CD4-positive, alpha-beta T cell (primary cell): ENCODE data around the gene INPP5D. TPM values are rescaled to one million over a fixed set of nuclear protein-coding genes. Genes with fewer than 3 reads are reported as not detected.

Source experiments
- ATAC-seq: fragments of 200-7000 bp; cut with Tn5 transposase; one replicate; pipeline ENCODE4 v1.10.0; 2022; ENCODE audit warnings: mild to moderate bottlenecking; ENCODE audit not compliant: poor library complexity
- CTCF ChIA-PET: fragments of 350-600 bp; sonication (Branson Sonifier 250); formaldehyde crosslinking; loops from one replicate; lab custom pipeline; 2021; ENCODE audit warnings: antibody characterized with exemption, inconsistent platforms; lab: Charles Lee
- POLR2A ChIA-PET: fragments of 350-600 bp; sonication (Branson Sonifier 250); formaldehyde crosslinking; loops from one replicate; lab custom pipeline; 2021; ENCODE audit warnings: antibody characterized with exemption, inconsistent platforms; lab: Charles Lee
- DNase-seq, 14 experiments: peaks; one replicate each; pipeline ENCODE4 v3.0.0-alpha.2; 2013 to 2020; ENCODE audit warnings: mixed read lengths in 2 of 14
- H3K27ac ChIP-seq, 2 donors: one replicate each; pipeline versions ENCODE4 v1.5.1 to v1.7.0; 2013; ENCODE audit warnings: low read length in 2 of 2, low read depth in 1 of 2, mild to moderate bottlenecking in 1 of 2
- H3K27me3 ChIP-seq, 2 experiments: 1 replicate in 1 of 2; 2 replicates in 1 of 2; pipeline versions ENCODE4 v1.6.1 to v1.7.0; 2013; ENCODE audit warnings: low read length in 2 of 2, control low read depth in 1 of 2, mild to moderate bottlenecking in 1 of 2, moderate library complexity in 1 of 2; ENCODE audit not compliant: insufficient read depth in 2 of 2, control insufficient read depth in 1 of 2
- H3K36me3 ChIP-seq: one replicate; pipeline ENCODE4 v1.6.1; 2013; ENCODE audit warnings: low read length, control low read depth; ENCODE audit not compliant: insufficient read depth
- H3K4me1 ChIP-seq: one replicate; pipeline ENCODE4 v1.6.1; 2013; ENCODE audit warnings: low read length, control low read depth; ENCODE audit not compliant: insufficient read depth
- H3K4me3 ChIP-seq: one replicate; pipeline ENCODE4 v1.5.1; 2013; ENCODE audit warnings: mild to moderate bottlenecking, low read length, moderate library complexity
- H3K9me3 ChIP-seq, 2 experiments: 1 replicate in 1 of 2; 2 replicates in 1 of 2; pipeline versions ENCODE4 v1.6.1 to v1.7.0; 2013; ENCODE audit warnings: low read length in 2 of 2, mild to moderate bottlenecking in 2 of 2, control low read depth in 1 of 2, moderate library complexity in 1 of 2; ENCODE audit not compliant: control insufficient read depth in 1 of 2, insufficient read depth in 1 of 2
- H3K27ac Mint-ChIP-seq: one replicate; pipeline ENCODE4 v1.8.0; 2020; ENCODE audit warnings: mixed read lengths
- H3K27me3 Mint-ChIP-seq: one replicate; pipeline ENCODE4 v1.8.0; 2021; ENCODE audit warnings: mixed read lengths
- H3K36me3 Mint-ChIP-seq: one replicate; pipeline ENCODE4 v1.8.0; 2021; ENCODE audit warnings: low read depth, mixed read lengths
- H3K4me1 Mint-ChIP-seq: one replicate; pipeline ENCODE4 v1.8.0; 2021; ENCODE audit warnings: low read depth, mixed read lengths
- H3K4me3 Mint-ChIP-seq: one replicate; pipeline ENCODE4 v1.8.0; 2020; ENCODE audit warnings: mild to moderate bottlenecking, mixed read lengths
- H3K9me3 Mint-ChIP-seq: one replicate; pipeline ENCODE4 v1.8.0; 2020; ENCODE audit warnings: mixed read lengths
- CTCF ChIP-seq: fragments of 200-600 bp; IDR thresholded peaks from one replicate; pipeline ENCODE4 v1.8.0; 2022; ENCODE audit warnings: antibody characterized with exemption, mild to moderate bottlenecking
- intact Hi-C, 2 experiments: fragments of 100-400 bp; cut with DNase I in 1 of 2; cut with micrococcal nuclease in 1 of 2; formaldehyde crosslinking; loops; one replicate each; pipeline versions ENCODE4 v1.15.1 to v1.9.0; 2023 to 2025; cut with DNase I, micrococcal nuclease
- total RNA-seq, 174 experiments: library from RNA in 2 of 174; stranded (reverse) in 2 of 174; gene quantifications; one replicate each; pipeline ENCODE4 v1.2.3 and lab custom pipeline; 2021 to 2026

The INPP5D gene
- total RNA-seq, 2 experiments from 2014 or later = 141 to 154 TPM

- DNase-seq = peak in 5 of 14 experiments; percentile 28 to 76 (median 54)
Measured at GRCh38 chr2:233079473-233079877, 19.3 kb downstream of the INPP5D start.

GRCh38 chr2:233079953-233080835 lies 20.1 kb downstream of the INPP5D start:
- H3K27ac Mint-ChIP-seq = peak overlapping the region; percentile 85
- peaks cover 72% of the 10 kb centered on the region for H3K4me1 Mint-ChIP-seq
- peak overlapping the region; percentile 76 for H3K4me3 Mint-ChIP-seq
- peak in 3 of 14 experiments; percentile 37 to 55 (median 54) for DNase-seq
- no peaks in the 10 kb centered on the region for H3K9me3 Mint-ChIP-seq
- TF ChIP-seq CTCF = no peak
- H3K27ac ChIP-seq = peak overlapping the region; percentile 67 to 71
- H3K36me3 Mint-ChIP-seq = peaks cover 56% of the 10 kb centered on the region
- no peaks in the 10 kb centered on the region for H3K27me3 ChIP-seq
- no peaks in the 10 kb centered on the region for H3K9me3 ChIP-seq
- H3K36me3 ChIP-seq = peaks cover 17% of the 10 kb centered on the region
- H3K4me3 ChIP-seq = no peak overlapping the region
- intact Hi-C loops = loop anchor here (5.0 to 10.0 kb wide), 4 partner anchors 167 to 385 kb away; partner anchors contain the start of genes ATG16L1 (in 1 of the 2) and GIGYF2 (in 1 of the 2)
- peaks cover 93% of the 10 kb centered on the region for H3K4me1 ChIP-seq
- no peaks in the 10 kb centered on the region for H3K27me3 Mint-ChIP-seq
- ChIA-PET POLR2A (interaction anchor here (0.6 to 9.9 kb wide), 4 partner anchors 9 to 188 kb away, joined by 3 to 190 read pairs (median 4); partner anchors contain the start of gene INPP5D), CTCF (interaction anchor here (6.4 kb wide), 1 partner anchor 19 kb away, joined by 37 read pairs; the partner anchor contains the start of gene INPP5D)
- no peak for ATAC-seq

More at GRCh38 chr2:233079473-233079877, 19.3 kb downstream of the INPP5D start:
- Histone ChIP-seq H3K27ac (peak overlapping the region; percentile 14 to 73), H3K36me3 (peaks cover 21% of the 10 kb centered on the region), H3K9me3 (no peaks in the 10 kb centered on the region), H3K4me1 (peaks cover 93% of the 10 kb centered on the region), H3K4me3 (peak overlapping the region; percentile 26), H3K27me3 (no peaks in the 10 kb centered on the region)
- peak; percentile 6 for ATAC-seq
- peak overlapping the region; percentile 71 for H3K4me3 Mint-ChIP-seq
- ChIA-PET POLR2A (interaction anchor here (1.0 to 9.9 kb wide), 4 partner anchors 8 to 188 kb away, joined by 3 to 190 read pairs (median 6); partner anchors contain the start of gene INPP5D), CTCF (interaction anchor here (6.4 kb wide), 1 partner anchor 18 kb away, joined by 37 read pairs; the partner anchor contains the start of gene INPP5D)
- peaks cover 65% of the 10 kb centered on the region for H3K4me1 Mint-ChIP-seq
- no peak for TF ChIP-seq CTCF
- peak overlapping the region; percentile 85 for H3K27ac Mint-ChIP-seq
- H3K9me3 Mint-ChIP-seq = no peaks in the 10 kb centered on the region
- H3K27me3 Mint-ChIP-seq = no peaks in the 10 kb centered on the region
- H3K36me3 Mint-ChIP-seq = peaks cover 51% of the 10 kb centered on the region
- intact Hi-C loops = loop anchor here in 1 of 2 experiments (10.0 kb wide), 1 partner anchor 385 kb away; the partner anchor contains the start of gene GIGYF2

GRCh38 chr2:233080836-233081229 lies 20.7 kb downstream of the INPP5D start:
- no peak for ATAC-seq
- Mint-ChIP-seq H3K4me1 (peaks cover 79% of the 10 kb centered on the region), H3K27ac (peak overlapping the region; percentile 85), H3K27me3 (no peaks in the 10 kb centered on the region), H3K36me3 (peaks cover 62% of the 10 kb centered on the region), H3K4me3 (peak overlapping the region; percentile 76), H3K9me3 (no peaks in the 10 kb centered on the region)
- Histone ChIP-seq H3K36me3 (peaks cover 15% of the 10 kb centered on the region), H3K4me3 (peak overlapping the region; percentile 0), H3K27me3 (no peaks in the 10 kb centered on the region), H3K4me1 (peaks cover 93% of the 10 kb centered on the region), H3K9me3 (no peaks in the 10 kb centered on the region), H3K27ac (peak overlapping the region; percentile 67 to 71)
- POLR2A ChIA-PET = interaction anchor here (0.6 to 9.9 kb wide), 3 partner anchors 10 to 187 kb away, joined by 3 to 190 read pairs (median 4); partner anchors contain the start of gene INPP5D
- intact Hi-C loops = loop anchor here (5.0 kb wide), 3 partner anchors 166 to 186 kb away; partner anchors contain the start of gene ATG16L1 (in 1 of the 2)
- TF ChIP-seq CTCF = no peak
- CTCF ChIA-PET = interaction anchor here (6.4 kb wide), 1 partner anchor 20 kb away, joined by 37 read pairs; the partner anchor contains the start of gene INPP5D
- peak in 1 of 14 experiments; percentile 27 for DNase-seq
